ENCODE data around the gene MBP. TPM values are rescaled to one million over a fixed set of nuclear protein-coding genes. Genes with fewer than 3 reads are reported as not detected.

Gene MBP
- total and polyA plus RNA-seq, 2 of the 13 experiments (the other 11 are each of a cell fraction or from before 2014, with no cell fraction given), result 5.0 to 8.5 TPM

DNA sequence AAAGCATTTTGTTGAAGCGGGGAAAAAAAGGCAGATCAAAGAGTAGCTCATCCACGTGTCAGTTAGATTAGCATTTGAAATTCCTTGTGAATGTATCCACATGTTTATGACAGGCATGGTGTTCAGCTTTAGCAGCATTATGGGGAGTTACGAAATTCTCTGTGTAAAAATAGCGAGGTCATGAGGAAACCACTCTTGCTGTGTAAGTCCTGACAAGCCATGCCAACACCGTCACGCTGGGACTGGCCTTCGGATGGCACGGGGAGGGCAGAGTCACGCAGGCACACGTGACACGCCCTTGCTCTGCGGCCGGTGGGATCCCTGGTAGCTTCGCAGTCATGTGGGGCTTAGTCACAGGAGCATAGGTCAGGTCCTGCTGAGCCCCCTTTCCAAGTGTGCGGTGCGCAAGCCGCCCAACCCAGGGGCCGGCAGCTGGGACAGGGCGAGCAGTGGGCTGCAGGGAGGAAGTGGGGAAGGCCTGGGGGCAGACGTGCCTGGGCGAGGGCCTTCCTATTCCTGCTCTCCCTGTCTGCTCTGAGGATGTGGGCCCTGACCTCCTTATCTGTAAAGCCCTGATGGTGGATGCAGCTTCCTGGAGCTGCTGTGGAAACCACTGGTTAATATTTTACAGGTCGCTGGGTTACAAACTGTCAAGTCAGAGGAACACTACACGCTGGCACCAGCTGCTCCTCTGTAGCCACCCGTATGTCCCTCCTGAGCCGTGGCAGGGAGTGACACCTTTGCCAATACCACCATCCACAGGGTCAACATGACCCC is 18.0 kb downstream of the MBP start (continued):
- TF ChIP-seq, protein P1, sequence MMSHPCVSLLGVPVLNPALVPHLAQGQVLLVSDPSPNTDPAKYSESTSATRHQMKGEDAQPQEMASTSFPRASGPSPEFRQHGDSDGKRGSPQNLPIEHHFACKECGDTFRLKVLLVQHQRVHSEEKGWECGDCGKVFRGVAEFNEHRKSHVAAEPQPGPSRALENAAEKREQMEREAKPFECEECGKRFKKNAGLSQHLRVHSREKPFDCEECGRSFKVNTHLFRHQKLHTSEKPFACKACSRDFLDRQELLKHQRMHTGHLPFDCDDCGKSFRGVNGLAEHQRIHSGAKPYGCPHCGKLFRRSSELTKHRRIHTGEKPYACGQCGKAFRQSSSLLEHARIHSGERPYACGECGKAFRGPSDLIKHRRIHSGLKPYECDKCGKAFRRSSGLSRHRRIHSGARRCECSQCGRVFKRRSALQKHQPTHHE (CRISPR knock-in tag; IDR thresholded peaks at IDR 0.05; ENCODE audit: borderline replicate concordance), result no peak
- no peak for TF ChIP-seq ZNF496 (CRISPR knock-in tag; IDR thresholded peaks at IDR 0.05; ENCODE audit: insufficient replicate concordance)
- TF ChIP-seq ZNF792 (CRISPR knock-in tag; IDR thresholded peaks at IDR 0.05), result no peak
- TF ChIP-seq ZNF180 (CRISPR knock-in tag; IDR thresholded peaks at IDR 0.05; ENCODE audit: borderline replicate concordance, low read depth), result no peak
- no peak for TF ChIP-seq CCDC6 (CRISPR knock-in tag; IDR thresholded peaks at IDR 0.05)
- TF ChIP-seq AHR (CRISPR knock-in tag; IDR thresholded peaks at IDR 0.05), result 0 out of 2 replicates have a peak, but pooled peaks have one; percentile 62
- TF ChIP-seq ZNF773 (CRISPR knock-in tag; IDR thresholded peaks at IDR 0.05; ENCODE audit: borderline replicate concordance), result no peak
- no peak for TF ChIP-seq ZNF841 (CRISPR knock-in tag; IDR thresholded peaks at IDR 0.05; ENCODE audit: borderline replicate concordance)
- no peak for TF ChIP-seq ZC3H13 (CRISPR knock-in tag; IDR thresholded peaks at IDR 0.05)
- no peak for TF ChIP-seq ZNF383 (CRISPR knock-in tag; IDR thresholded peaks at IDR 0.05; ENCODE audit: borderline replicate concordance)
- no peak for TF ChIP-seq ZNF234 (CRISPR knock-in tag; conservative IDR thresholded peaks at IDR 0.05)
- TF ChIP-seq, protein P2, sequence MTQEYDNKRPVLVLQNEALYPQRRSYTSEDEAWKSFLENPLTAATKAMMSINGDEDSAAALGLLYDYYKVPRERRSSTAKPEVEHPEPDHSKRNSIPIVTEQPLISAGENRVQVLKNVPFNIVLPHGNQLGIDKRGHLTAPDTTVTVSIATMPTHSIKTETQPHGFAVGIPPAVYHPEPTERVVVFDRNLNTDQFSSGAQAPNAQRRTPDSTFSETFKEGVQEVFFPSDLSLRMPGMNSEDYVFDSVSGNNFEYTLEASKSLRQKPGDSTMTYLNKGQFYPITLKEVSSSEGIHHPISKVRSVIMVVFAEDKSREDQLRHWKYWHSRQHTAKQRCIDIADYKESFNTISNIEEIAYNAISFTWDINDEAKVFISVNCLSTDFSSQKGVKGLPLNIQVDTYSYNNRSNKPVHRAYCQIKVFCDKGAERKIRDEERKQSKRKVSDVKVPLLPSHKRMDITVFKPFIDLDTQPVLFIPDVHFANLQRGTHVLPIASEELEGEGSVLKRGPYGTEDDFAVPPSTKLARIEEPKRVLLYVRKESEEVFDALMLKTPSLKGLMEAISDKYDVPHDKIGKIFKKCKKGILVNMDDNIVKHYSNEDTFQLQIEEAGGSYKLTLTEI (CRISPR knock-in tag; conservative IDR thresholded peaks at IDR 0.05), result no peak
- TF ChIP-seq, protein P3, sequence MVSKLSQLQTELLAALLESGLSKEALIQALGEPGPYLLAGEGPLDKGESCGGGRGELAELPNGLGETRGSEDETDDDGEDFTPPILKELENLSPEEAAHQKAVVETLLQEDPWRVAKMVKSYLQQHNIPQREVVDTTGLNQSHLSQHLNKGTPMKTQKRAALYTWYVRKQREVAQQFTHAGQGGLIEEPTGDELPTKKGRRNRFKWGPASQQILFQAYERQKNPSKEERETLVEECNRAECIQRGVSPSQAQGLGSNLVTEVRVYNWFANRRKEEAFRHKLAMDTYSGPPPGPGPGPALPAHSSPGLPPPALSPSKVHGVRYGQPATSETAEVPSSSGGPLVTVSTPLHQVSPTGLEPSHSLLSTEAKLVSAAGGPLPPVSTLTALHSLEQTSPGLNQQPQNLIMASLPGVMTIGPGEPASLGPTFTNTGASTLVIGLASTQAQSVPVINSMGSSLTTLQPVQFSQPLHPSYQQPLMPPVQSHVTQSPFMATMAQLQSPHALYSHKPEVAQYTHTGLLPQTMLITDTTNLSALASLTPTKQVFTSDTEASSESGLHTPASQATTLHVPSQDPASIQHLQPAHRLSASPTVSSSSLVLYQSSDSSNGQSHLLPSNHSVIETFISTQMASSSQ (IDR thresholded peaks at IDR 0.05; ENCODE audit: low read depth), result peak; percentile 94
- TF ChIP-seq, protein P3 (CRISPR knock-in tag; IDR thresholded peaks at IDR 0.05; ENCODE audit: borderline replicate concordance), result peak; percentile 95; the same call in 1 of the 2 replicates
- TF ChIP-seq MBNL3 (CRISPR knock-in tag; conservative IDR thresholded peaks at IDR 0.05), result no peak
- TF ChIP-seq POLR2AphosphoS2 (IDR thresholded peaks at IDR 0.05; ENCODE audit: low read depth, low read length), result no peak
- TF ChIP-seq NFKBIZ (CRISPR knock-in tag; IDR thresholded peaks at IDR 0.05), result 0 out of 2 replicates have a peak, but pooled peaks have one; percentile 50
- TF ChIP-seq ISL2 (CRISPR knock-in tag; IDR thresholded peaks at IDR 0.05), result peak; percentile 52; the same call in 1 of the 2 replicates
- no peak for TF ChIP-seq ZNF24 (IDR thresholded peaks at IDR 0.05)
- peak; percentile 60; the same call in 1 of the 2 replicates for TF ChIP-seq KAT7 (CRISPR knock-in tag; IDR thresholded peaks at IDR 0.05; ENCODE audit: borderline replicate concordance)
- no peak for TF ChIP-seq CBX2 (IDR thresholded peaks at IDR 0.05; ENCODE audit: low read depth, low read length)
- TF ChIP-seq CBX2 (CRISPR knock-in tag; IDR thresholded peaks at IDR 0.05; ENCODE audit: low read depth), result 0 out of 2 replicates have a peak, but pooled peaks have one; percentile 29
- TF ChIP-seq, protein P4, sequence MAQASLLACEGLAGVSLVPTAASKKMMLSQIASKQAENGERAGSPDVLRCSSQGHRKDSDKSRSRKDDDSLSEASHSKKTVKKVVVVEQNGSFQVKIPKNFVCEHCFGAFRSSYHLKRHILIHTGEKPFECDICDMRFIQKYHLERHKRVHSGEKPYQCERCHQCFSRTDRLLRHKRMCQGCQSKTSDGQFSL (CRISPR knock-in tag; IDR thresholded peaks at IDR 0.05), result no peak
- TF ChIP-seq ZSCAN20 (CRISPR knock-in tag; IDR thresholded peaks at IDR 0.05; ENCODE audit: borderline replicate concordance), result no peak

Data from HepG2 (cell line).